Upper lobe of left lung (tissue), 6 donors: ENCODE data around the gene INTS4. TPM values are rescaled to one million over a fixed set of nuclear protein-coding genes. Genes with fewer than 3 reads are reported as not detected.
"Not testable (repeated sequence)": the region's sequence is repeated elsewhere in the genome, so short reads cannot be mapped to it uniquely, and the experiment has no call there.

Experiments
- ATAC-seq, 2 donors: fragments of 200-7000 bp; cut with Tn5 transposase; one replicate each; pipeline ENCODE4 v1.9.1; 2022; ENCODE audit warnings: mild to moderate bottlenecking in 2 of 2, moderate library complexity in 2 of 2; ENCODE audit not compliant: low FRiP score in 2 of 2
- DNase-seq, 2 donors: peaks; one replicate each; pipeline ENCODE4 v3.0.0-alpha.2; 2019 to 2020
- H3K27ac ChIP-seq, 4 donors: fragments of 200-600 bp; sonication (generic); one replicate each; pipeline ENCODE4 v1.5.1; 2016 to 2019
- H3K27me3 ChIP-seq, 4 donors: fragments of 200-600 bp; sonication (generic); one replicate each; pipeline ENCODE4 v1.5.1; 2017 to 2019
- H3K36me3 ChIP-seq, 4 donors: fragments of 200-600 bp; sonication (generic); one replicate each; pipeline ENCODE4 v1.5.1; 2016 to 2019
- H3K4me1 ChIP-seq, 4 donors: fragments of 200-600 bp; sonication (generic); one replicate each; pipeline ENCODE4 v1.5.1; 2018 to 2019
- H3K4me3 ChIP-seq, 4 donors: fragments of 200-600 bp; sonication (generic); one replicate each; pipeline ENCODE4 v1.5.1; 2017 to 2019; ENCODE audit warnings: mild to moderate bottlenecking in 2 of 4, moderate library complexity in 1 of 4
- H3K9me3 ChIP-seq, 4 donors: fragments of 200-600 bp; sonication (generic); one replicate each; pipeline ENCODE4 v1.5.1; 2018 to 2019
- CTCF ChIP-seq, 6 experiments: fragments of 450-650 bp in 4 of 6; fragments of 200-600 bp in 2 of 6; sonication (generic) in 2 of 6; IDR thresholded peaks; one replicate each; pipeline ENCODE4 v1.5.1; 2016 to 2019; ENCODE audit warnings: antibody characterized with exemption in 6 of 6
- EP300 ChIP-seq, 4 donors: sonication (generic); formaldehyde crosslinking; IDR thresholded peaks; one replicate each; pipeline ENCODE4 v1.5.1; 2017; ENCODE audit warnings: antibody characterized with exemption in 4 of 4, control low read depth in 2 of 4
- POLR2A ChIP-seq, 4 donors: fragments of 450-650 bp; IDR thresholded peaks; one replicate each; pipeline ENCODE4 v1.5.1; 2016 to 2017; ENCODE audit warnings: antibody characterized with exemption in 4 of 4, mild to moderate bottlenecking in 2 of 4
- POLR2AphosphoS5 ChIP-seq, 2 donors: sonication (generic); formaldehyde crosslinking; IDR thresholded peaks; one replicate each; pipeline ENCODE4 v1.5.1; 2017; ENCODE audit warnings: antibody characterized with exemption in 2 of 2
- WGBS, 2 donors: methylation state at CpG; one replicate each; pipeline ENCODE4 v1.1.5; 2017 to 2018; 5-methylcytosine and 5-hydroxymethylcytosine counted together
- total RNA-seq, 6 donors: library from RNA; depleted of rRNA in 4 of 6; stranded (reverse); fragments of >200 nt in 4 of 6; gene quantifications; one replicate each; pipeline versions ENCODE4 v1.1.0 to v1.2.1, GENCODE V29; 2016 to 2021
- donor health status: DM: no; HTN: no; CAD: no; lungs with moderate emphysema.
- donor health status: DM: no; HTN: yes; CAD: no; lungs with severe emphysema.

The INTS4 gene
- total RNA-seq, 6 donors from 2014 or later: 15.3 to 58.7 (median 28.8) TPM

DNA sequence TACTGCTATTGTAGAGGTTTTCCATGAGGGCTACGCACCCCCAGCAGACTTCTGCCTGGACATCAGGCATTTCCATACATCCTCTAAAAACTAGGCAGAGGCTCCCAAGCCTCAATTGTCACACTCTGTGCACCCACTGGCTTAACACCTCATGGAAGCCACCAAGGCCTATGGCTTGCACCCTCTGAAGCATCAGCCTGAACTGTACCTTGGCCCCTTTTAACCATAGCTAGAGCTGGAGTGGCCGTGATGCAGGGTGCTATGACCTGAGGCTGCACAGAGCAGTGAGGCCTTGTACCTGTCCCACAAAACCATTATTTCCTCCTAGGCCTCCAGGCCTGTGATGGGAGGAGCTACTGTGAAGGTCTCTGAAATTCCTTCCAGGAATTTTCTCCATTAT is 139.6 kb downstream of the INTS4 start:
- Histone ChIP-seq H3K4me3 (no peak overlapping the region), H3K27ac (no peak overlapping the region), H3K4me1 (no peaks in the 10 kb centered on the region), H3K36me3 (peaks cover 0 to 49% (median 14%) of the 10 kb centered on the region in 4 donors), H3K9me3 (peaks cover 4 to 11% (median 8%) of the 10 kb centered on the region in 4 donors), H3K27me3 (no peaks in the 10 kb centered on the region)
- DNase-seq: no peak
- no peak for TF ChIP-seq CTCF (IDR thresholded peaks at IDR 0.05)
- TF ChIP-seq POLR2A (IDR thresholded peaks at IDR 0.05): no peak
- TF ChIP-seq EP300 (IDR thresholded peaks at IDR 0.05): no peak
- TF ChIP-seq POLR2AphosphoS5 (IDR thresholded peaks at IDR 0.05): no peak
- 94 to 95% methylated on average over 2 of the region's 2 CpGs for WGBS, 2 donors
- no peak for ATAC-seq

DNA sequence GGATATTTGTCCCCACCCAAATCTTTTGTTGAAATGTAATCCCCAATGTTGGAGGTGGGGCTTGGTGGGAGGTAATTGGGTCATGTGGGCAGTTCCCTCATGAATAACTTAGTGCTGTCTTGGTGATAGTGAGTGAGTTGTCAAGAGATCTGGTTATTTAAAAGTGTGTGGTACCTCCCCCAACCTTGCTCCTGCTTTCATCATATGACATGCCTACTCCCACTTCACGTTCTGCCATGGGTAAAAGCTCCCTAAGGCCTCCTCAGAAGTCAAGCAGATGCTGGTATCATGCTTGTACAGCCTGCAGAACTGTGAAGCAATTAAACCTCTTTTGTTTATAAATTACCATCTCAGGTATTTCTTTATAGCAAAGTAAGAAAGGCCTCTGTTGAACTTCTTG is 143.0 kb downstream of the INTS4 start:
- no peaks in the 10 kb centered on the region for H3K27me3 ChIP-seq
- TF ChIP-seq EP300 (IDR thresholded peaks at IDR 0.05): no peak
- no peak for TF ChIP-seq POLR2AphosphoS5 (IDR thresholded peaks at IDR 0.05)
- no peak for TF ChIP-seq CTCF (IDR thresholded peaks at IDR 0.05)
- no peak for TF ChIP-seq POLR2A (IDR thresholded peaks at IDR 0.05)
- ATAC-seq (no peak), DNase-seq (no peak)
- no peak overlapping the region for H3K27ac ChIP-seq
- H3K36me3 ChIP-seq: peaks cover 0 to 47% (median 13%) of the 10 kb centered on the region in 4 donors
- no peak overlapping the region for H3K4me3 ChIP-seq
- WGBS, 2 donors: 78 to 89% methylated on average over 1 of the region's 1 CpG
- peaks cover 4 to 11% (median 8%) of the 10 kb centered on the region in 4 donors for H3K9me3 ChIP-seq
- peaks cover 0 to 4% (median 0%) of the 10 kb centered on the region in 4 donors for H3K4me1 ChIP-seq

GRCh38 chr11:77843700-77844099 is 150.8 kb downstream of the INTS4 start:
- not testable (repeated sequence) for H3K9me3 ChIP-seq, H3K27me3 ChIP-seq, H3K4me3 ChIP-seq, ATAC-seq, H3K27ac ChIP-seq, DNase-seq, H3K4me1 ChIP-seq
- WGBS, 2 donors: 94 to 99% methylated on average over 5 of the region's 5 CpGs
- H3K36me3 ChIP-seq: peaks cover 3 to 60% (median 16%) of the 10 kb centered on the region in 4 donors

- no peak overlapping the region for H3K4me3 ChIP-seq
- peaks cover 0 to 2% (median 0%) of the 10 kb centered on the region in 4 donors for H3K4me1 ChIP-seq
- TF ChIP-seq POLR2AphosphoS5 (IDR thresholded peaks at IDR 0.05) (no peak), POLR2A (IDR thresholded peaks at IDR 0.05) (no peak), EP300 (IDR thresholded peaks at IDR 0.05) (no peak), CTCF (IDR thresholded peaks at IDR 0.05) (no peak)
- no peak for DNase-seq
- no peak for ATAC-seq
- 69 to 84% methylated on average over 1 of the region's 1 CpG for WGBS, 2 donors
- H3K27ac ChIP-seq: no peak overlapping the region
- H3K9me3 ChIP-seq: peaks cover 0 to 4% (median 2%) of the 10 kb centered on the region in 4 donors
- H3K27me3 ChIP-seq: no peaks in the 10 kb centered on the region
- peaks cover 3 to 55% (median 16%) of the 10 kb centered on the region in 4 donors for H3K36me3 ChIP-seq
These were observed 151.9 kb downstream of the INTS4 start for GRCh38 chr11:77842441-77843121.

DNA sequence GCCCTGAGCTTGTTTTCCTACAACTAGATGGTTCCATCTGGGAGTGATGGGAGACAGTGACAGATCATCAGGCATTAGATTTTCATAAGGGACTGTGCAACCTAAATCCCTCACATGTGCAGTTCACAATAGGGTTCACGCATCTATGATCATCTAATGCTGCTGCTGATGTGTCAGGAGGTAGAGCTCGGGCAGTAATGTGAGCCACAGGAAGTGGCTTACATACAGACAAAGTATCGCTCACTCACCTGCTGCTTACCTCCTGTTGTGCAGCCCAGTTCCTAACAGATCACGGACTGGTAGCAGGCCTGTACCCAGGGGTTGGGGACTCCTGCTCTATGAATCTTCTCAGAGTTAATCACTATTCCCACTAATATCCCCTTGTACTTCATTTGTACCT is 161.2 kb downstream of the INTS4 start:
- ATAC-seq (no peak), DNase-seq (no peak)
- Histone ChIP-seq H3K27me3 (no peaks in the 10 kb centered on the region), H3K9me3 (no peaks in the 10 kb centered on the region), H3K36me3 (no peaks in the 10 kb centered on the region), H3K4me3 (no peak overlapping the region), H3K4me1 (no peaks in the 10 kb centered on the region), H3K27ac (no peak overlapping the region)
- 84 to 92% methylated on average over 4 of the region's 4 CpGs for WGBS, 2 donors
- no peak for TF ChIP-seq CTCF (IDR thresholded peaks at IDR 0.05)
- TF ChIP-seq EP300 (IDR thresholded peaks at IDR 0.05): no peak
- TF ChIP-seq POLR2A (IDR thresholded peaks at IDR 0.05): no peak
- no peak for TF ChIP-seq POLR2AphosphoS5 (IDR thresholded peaks at IDR 0.05)
